GM18870 (cell line): ENCODE measurements around the gene KLHL42.
A peak's percentile ranks its signal among the peaks of the same experiment; 100 is the strongest.
"Not testable (repeated sequence)": the region's sequence is repeated elsewhere in the genome, so short reads cannot be mapped to it uniquely, and the experiment has no call there.

Source experiments
- ATAC-seq: cut with Tn5 transposase; IDR thresholded peaks from one replicate; pipeline ENCODE4 v1.9.1; 2021; ENCODE audit warnings: moderate library complexity; ENCODE audit not compliant: unreplicated experiment

KLHL42 gene

GRCh38 chr12:27779920-27780611 lies at the start of gene KLHL42, which contains the start of gene MANSC4:
Gene KLHL42 (plus strand): TSS chr12:27780233. CDS start chr12:27780331, 98 bp downstream.
Gene MANSC4 (minus strand): TSS chr12:27780236. CDS start chr12:27771276, 8,960 bp downstream.
- peak; percentile 62 for ATAC-seq

GRCh38 chr12:27732281-27732680 lies 47.8 kb upstream of the KLHL42 start:
- ATAC-seq: no peak

- peak; percentile 63 for ATAC-seq
Measured at GRCh38 chr12:27733052-27733656, 46.9 kb upstream of the KLHL42 start.

- ATAC-seq: no peak
Measured at GRCh38 chr12:27733791-27734190, 46.2 kb upstream of the KLHL42 start.

- not testable (repeated sequence) for ATAC-seq
Measured at GRCh38 chr12:27734321-27734720, 45.7 kb upstream of the KLHL42 start.

- ATAC-seq: no peak
Measured at GRCh38 chr12:27743601-27744000, 36.4 kb upstream of the KLHL42 start.

GRCh38 chr12:27745734-27746133 lies 34.3 kb upstream of the KLHL42 start:
- ATAC-seq: not testable (repeated sequence)

GRCh38 chr12:27747111-27747820 lies 32.8 kb upstream of the KLHL42 start:
- ATAC-seq: no peak

GRCh38 chr12:27751386-27752047 lies 28.5 kb upstream of the KLHL42 start:
- no peak for ATAC-seq

- no peak for ATAC-seq
Measured at GRCh38 chr12:27754795-27755194, 25.2 kb upstream of the KLHL42 start.

GRCh38 chr12:27756670-27757195 lies 23.3 kb upstream of the KLHL42 start:
- no peak for ATAC-seq

- no peak for ATAC-seq
Measured at GRCh38 chr12:27762757-27763156, 17.3 kb upstream of the KLHL42 start.

- no peak for ATAC-seq
Measured at GRCh38 chr12:27766587-27766986, 13.4 kb upstream of the KLHL42 start.

GRCh38 chr12:27769142-27769673 lies 10.8 kb upstream of the KLHL42 start:
- no peak for ATAC-seq

GRCh38 chr12:27771481-27772327 lies 8.3 kb upstream of the KLHL42 start:
- ATAC-seq: no peak

- no peak for ATAC-seq
Measured at GRCh38 chr12:27772328-27773049, 7.5 kb upstream of the KLHL42 start.

- no peak for ATAC-seq
Measured at GRCh38 chr12:27777141-27777540, 2.9 kb upstream of the KLHL42 start.

- no peak for ATAC-seq
Measured at GRCh38 chr12:27778206-27778605, 1.8 kb upstream of the KLHL42 start.

GRCh38 chr12:27779416-27779919 lies 565 bp upstream of the KLHL42 start:
- ATAC-seq: peak; percentile 27
